ENCODE data around the gene ZDHHC13.

Gene ZDHHC13

GRCh38 chr11:19173004-19173689 is 56.2 kb downstream of the ZDHHC13 start:
- no peak for DNase-seq (ENCODE audit: low spot score)

GRCh38 chr11:19173964-19174638 is 57.1 kb downstream of the ZDHHC13 start:
- no peak for DNase-seq (ENCODE audit: low spot score)

- no peak for DNase-seq (ENCODE audit: low spot score)
These were observed 59.7 kb downstream of the ZDHHC13 start for GRCh38 chr11:19176629-19177186.

- no peak for DNase-seq (ENCODE audit: low spot score)
These were observed 64.7 kb downstream of the ZDHHC13 start for GRCh38 chr11:19181531-19182261.

- DNase-seq (ENCODE audit: low spot score): no peak
These were observed 66.7 kb downstream of the ZDHHC13 start for GRCh38 chr11:19183646-19184045.

- DNase-seq (ENCODE audit: low spot score): no peak
These were observed 68.1 kb downstream of the ZDHHC13 start for GRCh38 chr11:19185036-19185435.

GRCh38 chr11:19185516-19186052 is 68.6 kb downstream of the ZDHHC13 start:
- no peak for DNase-seq (ENCODE audit: low spot score)

GRCh38 chr11:19187114-19187832 is 70.3 kb downstream of the ZDHHC13 start:
- peak; percentile 17 for DNase-seq (ENCODE audit: low spot score)

GRCh38 chr11:19187833-19188258 is 70.9 kb downstream of the ZDHHC13 start:
- no peak for DNase-seq (ENCODE audit: low spot score)

GRCh38 chr11:19191530-19192169 is 74.7 kb downstream of the ZDHHC13 start:
- no peak for DNase-seq (ENCODE audit: low spot score)

- no peak for DNase-seq (ENCODE audit: low spot score)
These were observed 76.9 kb downstream of the ZDHHC13 start for GRCh38 chr11:19193916-19194315.

- no peak for DNase-seq (ENCODE audit: low spot score)
These were observed 77.8 kb downstream of the ZDHHC13 start for GRCh38 chr11:19194620-19195308.

- DNase-seq (ENCODE audit: low spot score): no peak
These were observed 79.5 kb downstream of the ZDHHC13 start for GRCh38 chr11:19196432-19196831.

- DNase-seq (ENCODE audit: low spot score): no peak
These were observed 82.1 kb downstream of the ZDHHC13 start for GRCh38 chr11:19199048-19199447.

- no peak for DNase-seq (ENCODE audit: low spot score)
These were observed 82.8 kb downstream of the ZDHHC13 start for GRCh38 chr11:19199771-19200170.

- no peak for DNase-seq (ENCODE audit: low spot score)
These were observed 83.6 kb downstream of the ZDHHC13 start for GRCh38 chr11:19200410-19201201.

- no peak for DNase-seq (ENCODE audit: low spot score)
These were observed 85.0 kb downstream of the ZDHHC13 start, which contains the start of gene CSRP3 for GRCh38 chr11:19201737-19202605. TSS of gene CSRP3 (minus strand) at chr11:19201983. CDS start at chr11:19192448, 9,535 bp downstream.

GRCh38 chr11:19204836-19205235 is 87.9 kb downstream of the ZDHHC13 start:
- no peak for DNase-seq (ENCODE audit: low spot score)

GRCh38 chr11:19208181-19208580 is 91.2 kb downstream of the ZDHHC13 start:
- no peak for DNase-seq (ENCODE audit: low spot score)

Measured in hepatic stellate cell (primary cell).